Panc1 (cell line): ENCODE results near the gene LRP1B.

ENCODE experiments used
- CTCF ChIP-seq: fragments of 450-650 bp; IDR thresholded peaks from 2 replicates; pipeline ENCODE4 v1.5.1; 2017; ENCODE audit warnings: mild to moderate bottlenecking
- SIN3A ChIP-seq: IDR thresholded peaks from 2 replicates; pipeline ENCODE4 v1.6.1; 2012; ENCODE audit warnings: low read depth, mild to moderate bottlenecking, low read length, moderate library complexity, borderline replicate concordance; ENCODE audit not compliant: insufficient read depth

- no peak for TF ChIP-seq SIN3A
- no peak for TF ChIP-seq CTCF
Measured at GRCh38 chr2:141720476-141720875, 410.3 kb downstream of the LRP1B start.
